Measurements from ENCODE around the gene CERK. TPM values are rescaled to one million over a fixed set of nuclear protein-coding genes. Genes with fewer than 3 reads are reported as not detected.

CERK gene
- total RNA-seq, 4 donors from 2014 or later: 37.4 to 59.9 (median 57.3) TPM

DNA sequence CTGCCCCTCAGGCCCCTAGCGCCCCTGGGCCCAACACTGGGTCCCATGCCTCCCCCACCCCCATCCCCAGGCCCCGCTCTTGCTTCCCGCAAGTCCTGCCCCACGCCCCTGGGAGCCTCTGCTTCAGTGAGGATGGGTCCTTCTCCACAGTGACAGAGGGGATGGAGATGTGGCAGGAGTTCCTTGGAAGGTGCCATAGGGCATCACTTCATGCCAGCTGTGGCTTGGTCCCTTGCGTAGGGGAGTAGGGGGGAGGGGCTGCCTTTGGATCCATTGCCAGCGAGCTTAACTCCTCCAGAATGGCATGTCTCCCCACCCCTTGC, 14.9 kb upstream of the CERK start:
- H3K27ac ChIP-seq: no peak overlapping the region
- intact Hi-C loops (cut with DNase I; ENCODE audit: low total_unique reads): no loop called here

DNA sequence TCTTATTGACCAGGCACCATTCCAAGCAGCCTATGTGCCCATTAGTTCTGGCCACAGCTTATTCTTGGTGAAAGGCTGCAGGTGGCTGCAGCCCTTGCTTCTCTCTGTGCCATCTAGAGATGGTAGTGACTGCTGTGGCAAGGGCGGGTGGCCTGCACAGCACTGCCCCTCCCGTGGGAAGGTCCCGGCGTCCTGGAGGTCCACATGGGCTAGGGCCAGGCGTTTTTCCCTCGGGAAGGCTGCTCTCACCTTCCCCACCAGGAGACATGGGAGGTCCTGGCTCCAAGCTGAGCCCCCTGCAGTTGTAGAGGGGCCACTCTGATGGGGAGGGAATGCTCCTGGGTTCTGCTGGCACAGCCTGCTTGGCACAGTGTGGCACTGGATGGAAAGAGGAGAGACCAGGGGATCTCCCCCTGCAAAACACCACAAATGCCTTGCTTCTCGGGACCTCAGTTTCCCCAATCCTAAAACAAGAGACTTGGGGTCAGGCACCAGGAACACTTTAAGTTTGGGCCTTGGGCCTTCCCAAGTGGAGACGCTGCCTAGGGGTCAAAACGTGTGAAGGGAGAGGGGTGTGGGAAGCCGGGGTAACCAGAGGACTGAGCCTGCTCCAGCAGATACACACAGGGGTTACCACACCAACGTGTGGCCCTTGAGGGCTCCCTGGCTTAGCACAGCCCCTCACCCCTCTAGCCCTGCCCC, 14.4 kb upstream of the CERK start:
- Histone ChIP-seq H3K27me3 (no peaks in the 10 kb centered on the region), H3K36me3 (no peaks in the 10 kb centered on the region), H3K4me1 (peaks cover 0 to 6% of the 10 kb centered on the region in 2 donors), H3K27ac (no peak overlapping the region), H3K9me3 (no peaks in the 10 kb centered on the region), H3K4me3 (no peak overlapping the region)
- no peak for TF ChIP-seq POLR2A (IDR thresholded peaks at IDR 0.05)
- TF ChIP-seq, protein P1, sequence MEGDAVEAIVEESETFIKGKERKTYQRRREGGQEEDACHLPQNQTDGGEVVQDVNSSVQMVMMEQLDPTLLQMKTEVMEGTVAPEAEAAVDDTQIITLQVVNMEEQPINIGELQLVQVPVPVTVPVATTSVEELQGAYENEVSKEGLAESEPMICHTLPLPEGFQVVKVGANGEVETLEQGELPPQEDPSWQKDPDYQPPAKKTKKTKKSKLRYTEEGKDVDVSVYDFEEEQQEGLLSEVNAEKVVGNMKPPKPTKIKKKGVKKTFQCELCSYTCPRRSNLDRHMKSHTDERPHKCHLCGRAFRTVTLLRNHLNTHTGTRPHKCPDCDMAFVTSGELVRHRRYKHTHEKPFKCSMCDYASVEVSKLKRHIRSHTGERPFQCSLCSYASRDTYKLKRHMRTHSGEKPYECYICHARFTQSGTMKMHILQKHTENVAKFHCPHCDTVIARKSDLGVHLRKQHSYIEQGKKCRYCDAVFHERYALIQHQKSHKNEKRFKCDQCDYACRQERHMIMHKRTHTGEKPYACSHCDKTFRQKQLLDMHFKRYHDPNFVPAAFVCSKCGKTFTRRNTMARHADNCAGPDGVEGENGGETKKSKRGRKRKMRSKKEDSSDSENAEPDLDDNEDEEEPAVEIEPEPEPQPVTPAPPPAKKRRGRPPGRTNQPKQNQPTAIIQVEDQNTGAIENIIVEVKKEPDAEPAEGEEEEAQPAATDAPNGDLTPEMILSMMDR (IDR thresholded peaks at IDR 0.05): no peak
- intact Hi-C loops (cut with DNase I; ENCODE audit: low total_unique reads): no loop called here
- no peak for DNase-seq

More for the DNA sequence above, 14.9 kb upstream of the CERK start:
- no peaks in the 10 kb centered on the region for H3K27me3 ChIP-seq
- peaks cover 0 to 6% of the 10 kb centered on the region in 2 donors for H3K4me1 ChIP-seq
- TF ChIP-seq, protein P1 (IDR thresholded peaks at IDR 0.05): no peak
- TF ChIP-seq POLR2A (IDR thresholded peaks at IDR 0.05): no peak
- H3K4me3 ChIP-seq: no peak overlapping the region
- H3K9me3 ChIP-seq: no peaks in the 10 kb centered on the region
- DNase-seq: no peak
- H3K36me3 ChIP-seq: no peaks in the 10 kb centered on the region

DNA sequence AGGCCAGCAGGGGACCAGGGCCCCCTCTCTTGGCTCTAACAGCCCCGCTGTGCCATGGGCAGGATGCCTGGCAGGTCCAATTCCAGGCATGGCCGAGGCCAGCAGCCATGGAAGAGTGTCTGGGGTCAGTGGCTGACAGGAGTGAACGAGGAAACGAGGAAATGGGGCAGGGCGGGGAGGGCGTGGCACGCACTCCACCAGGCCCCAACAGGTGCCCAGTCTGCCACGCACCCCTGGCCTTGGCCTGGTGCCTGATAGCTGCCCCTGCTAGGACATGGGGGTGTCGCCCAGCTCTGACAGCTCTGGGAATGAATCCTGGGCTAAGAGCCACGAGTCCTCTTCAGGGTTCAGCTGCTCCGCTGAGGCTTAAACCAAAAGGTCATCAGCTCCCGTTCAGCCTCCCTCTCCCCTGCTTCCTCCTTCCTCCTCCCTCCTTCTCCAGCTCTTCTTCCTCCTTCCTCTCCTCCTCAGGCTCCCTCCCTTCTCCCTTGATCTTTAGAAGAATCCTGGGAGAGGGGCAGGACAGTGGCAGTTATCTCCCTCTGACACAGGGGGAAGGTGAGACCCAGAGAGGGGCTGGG, 12.9 kb upstream of the CERK start:
- no peak for DNase-seq
- H3K9me3 ChIP-seq: no peaks in the 10 kb centered on the region
- no peak overlapping the region for H3K4me3 ChIP-seq
- no peak overlapping the region for H3K27ac ChIP-seq
- no peaks in the 10 kb centered on the region for H3K27me3 ChIP-seq
- intact Hi-C loops (cut with DNase I; ENCODE audit: low total_unique reads): no loop called here
- H3K4me1 ChIP-seq: peaks cover 0 to 6% of the 10 kb centered on the region in 2 donors
- no peaks in the 10 kb centered on the region for H3K36me3 ChIP-seq
- TF ChIP-seq, protein P1 (IDR thresholded peaks at IDR 0.05): no peak
- no peak for TF ChIP-seq POLR2A (IDR thresholded peaks at IDR 0.05)

DNA sequence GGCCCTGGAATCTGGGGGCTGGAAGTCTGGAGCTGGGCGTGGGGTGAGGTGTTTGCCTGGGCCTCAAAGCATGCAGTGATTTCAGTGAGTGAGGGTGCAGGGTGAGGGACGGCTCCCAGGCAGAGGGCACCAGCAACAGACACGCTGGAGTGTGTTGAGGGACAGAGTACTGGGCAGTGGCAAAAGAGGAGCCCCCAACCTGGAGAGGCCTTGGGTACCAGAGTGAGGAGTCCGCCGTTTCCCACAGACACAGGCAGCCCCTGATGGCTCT, 12.4 kb upstream of the CERK start:
- DNase-seq: no peak
- H3K27me3 ChIP-seq: no peaks in the 10 kb centered on the region
- H3K4me3 ChIP-seq: no peak overlapping the region
- TF ChIP-seq, protein P1 (IDR thresholded peaks at IDR 0.05): no peak
- TF ChIP-seq POLR2A (IDR thresholded peaks at IDR 0.05): no peak
- H3K36me3 ChIP-seq: no peaks in the 10 kb centered on the region
- no peaks in the 10 kb centered on the region for H3K9me3 ChIP-seq
- peaks cover 0 to 6% of the 10 kb centered on the region in 2 donors for H3K4me1 ChIP-seq
- intact Hi-C loops (cut with DNase I; ENCODE audit: low total_unique reads): no loop called here
- H3K27ac ChIP-seq: no peak overlapping the region

DNA sequence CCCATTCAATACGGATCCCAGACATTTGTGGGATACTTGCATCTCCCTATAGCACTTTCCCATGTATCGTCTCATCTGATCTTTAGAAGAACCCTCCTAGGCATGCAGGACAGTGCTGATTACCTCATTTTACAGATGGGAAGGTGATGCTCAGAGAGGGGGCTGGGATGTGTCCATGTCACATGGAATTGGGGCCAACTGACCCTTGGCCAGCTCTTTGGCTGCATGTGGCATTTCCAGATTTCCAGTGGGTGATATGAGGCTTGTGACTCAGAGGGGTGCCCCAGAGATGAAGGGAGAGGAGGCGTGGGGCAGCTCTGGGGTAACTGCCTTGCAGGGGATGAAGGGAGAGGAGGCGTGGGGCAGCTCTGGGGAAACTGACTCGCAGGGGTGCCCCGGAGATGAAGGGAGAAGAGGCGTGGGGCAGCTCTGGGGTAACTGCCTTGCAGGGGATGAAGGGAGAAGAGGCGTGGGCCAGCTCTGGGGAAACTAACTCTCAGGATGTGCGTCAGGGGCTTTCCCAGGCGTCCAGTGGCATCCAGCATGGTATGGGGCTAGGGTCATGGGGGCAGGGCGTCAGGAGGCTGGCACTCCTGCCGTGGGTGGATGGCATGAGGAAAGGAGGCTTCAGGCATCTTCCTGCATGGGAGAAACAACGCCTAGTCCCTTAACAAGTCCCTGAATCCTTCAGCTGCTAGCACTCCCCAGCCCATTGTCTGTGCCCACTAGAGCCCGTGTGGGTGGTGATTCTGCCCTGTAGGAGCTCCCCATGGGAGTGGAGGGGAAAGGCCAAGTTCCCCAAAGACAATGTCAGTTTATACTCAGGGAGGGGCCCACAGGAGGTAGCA, 11.9 kb upstream of the CERK start:
- Histone ChIP-seq H3K36me3 (no peaks in the 10 kb centered on the region), H3K9me3 (no peaks in the 10 kb centered on the region), H3K27ac (no peak overlapping the region), H3K4me3 (no peak overlapping the region), H3K27me3 (no peaks in the 10 kb centered on the region), H3K4me1 (peaks cover 0 to 6% of the 10 kb centered on the region in 2 donors)
- intact Hi-C loops (cut with DNase I; ENCODE audit: low total_unique reads): no loop called here
- DNase-seq: no peak
- TF ChIP-seq, protein P1 (IDR thresholded peaks at IDR 0.05): no peak
- TF ChIP-seq POLR2A (IDR thresholded peaks at IDR 0.05): no peak
